Parathyroid adenoma (tissue), 2 donors: Measurements from ENCODE around the gene ZC3H7B.

Experiments
- H2AFZ ChIP-seq: fragments of 300-600 bp; sonication (generic); one replicate; pipeline ENCODE4 v1.7.0; 2017; ENCODE audit warnings: antibody characterized with exemption, mild to moderate bottlenecking
- H3K27ac ChIP-seq: fragments of 300-600 bp; sonication (generic); one replicate; pipeline ENCODE4 v1.7.0; 2017
- H3K27me3 ChIP-seq: fragments of 300-600 bp; sonication (generic); one replicate; pipeline ENCODE4 v1.7.0; 2017; ENCODE audit warnings: low read length; ENCODE audit not compliant: control insufficient read depth, insufficient read depth
- H3K36me3 ChIP-seq: fragments of 300-600 bp; sonication (generic); one replicate; pipeline ENCODE4 v1.7.0; 2017; ENCODE audit warnings: low read length; ENCODE audit not compliant: control insufficient read depth, insufficient read depth
- H3K4me1 ChIP-seq: fragments of 300-600 bp; sonication (generic); one replicate; pipeline ENCODE4 v1.7.0; 2017; ENCODE audit warnings: control low read depth
- H3K4me2 ChIP-seq: fragments of 300-600 bp; sonication (generic); one replicate; pipeline ENCODE4 v1.7.0; 2017; ENCODE audit warnings: low read length
- H3K4me3 ChIP-seq: fragments of 300-600 bp; sonication (generic); one replicate; pipeline ENCODE4 v1.7.0; 2017; ENCODE audit warnings: low read depth, low read length
- H3K79me2 ChIP-seq: fragments of 300-600 bp; sonication (generic); one replicate; pipeline ENCODE4 v1.7.0; 2017; ENCODE audit warnings: control low read depth
- H3K9ac ChIP-seq: fragments of 300-600 bp; sonication (generic); one replicate; pipeline ENCODE4 v1.7.0; 2017; ENCODE audit warnings: mild to moderate bottlenecking
- H3K9me3 ChIP-seq: fragments of 300-600 bp; sonication (generic); one replicate; pipeline ENCODE4 v1.7.0; 2017; ENCODE audit warnings: low read length; ENCODE audit not compliant: control insufficient read depth
- CTCF ChIP-seq: fragments of 300-600 bp; sonication (generic); IDR thresholded peaks from one replicate; pipeline ENCODE4 v1.7.0; 2017; ENCODE audit warnings: antibody characterized with exemption, mild to moderate bottlenecking
- donor health status: primary hyperparathyroidism.

Gene ZC3H7B

GRCh38 chr22:41394012-41394356 is 92.7 kb downstream of the ZC3H7B start:
- H2AFZ ChIP-seq: no peak overlapping the region
- H3K79me2 ChIP-seq: no peaks in the 10 kb centered on the region
- H3K27me3 ChIP-seq: no peaks in the 10 kb centered on the region
- no peak overlapping the region for H3K9ac ChIP-seq
- no peaks in the 10 kb centered on the region for H3K4me1 ChIP-seq
- no peak overlapping the region for H3K27ac ChIP-seq
- no peak overlapping the region for H3K4me3 ChIP-seq
- no peaks in the 10 kb centered on the region for H3K36me3 ChIP-seq
- no peak overlapping the region for H3K4me2 ChIP-seq
- TF ChIP-seq CTCF: no peak
- no peaks in the 10 kb centered on the region for H3K9me3 ChIP-seq

- H3K36me3 ChIP-seq: no peaks in the 10 kb centered on the region
- no peak overlapping the region for H2AFZ ChIP-seq
- H3K27ac ChIP-seq: no peak overlapping the region
- H3K4me1 ChIP-seq: no peaks in the 10 kb centered on the region
- no peaks in the 10 kb centered on the region for H3K27me3 ChIP-seq
- H3K9ac ChIP-seq: no peak overlapping the region
- no peak for TF ChIP-seq CTCF
- no peaks in the 10 kb centered on the region for H3K9me3 ChIP-seq
- no peaks in the 10 kb centered on the region for H3K79me2 ChIP-seq
- H3K4me2 ChIP-seq: no peak overlapping the region
- no peak overlapping the region for H3K4me3 ChIP-seq
Observed at GRCh38 chr22:41395531-41396240, 94.4 kb downstream of the ZC3H7B start.

- no peak overlapping the region for H3K27ac ChIP-seq
- no peak overlapping the region for H3K4me3 ChIP-seq
- H3K36me3 ChIP-seq: no peaks in the 10 kb centered on the region
- no peak overlapping the region for H3K4me2 ChIP-seq
- no peaks in the 10 kb centered on the region for H3K79me2 ChIP-seq
- no peak overlapping the region for H3K9ac ChIP-seq
- no peak overlapping the region for H2AFZ ChIP-seq
- no peak for TF ChIP-seq CTCF
- peaks cover under 1% of the 10 kb centered on the region for H3K4me1 ChIP-seq
- no peaks in the 10 kb centered on the region for H3K27me3 ChIP-seq
- no peaks in the 10 kb centered on the region for H3K9me3 ChIP-seq
Observed at GRCh38 chr22:41397143-41397811, 96.0 kb downstream of the ZC3H7B start.

- Histone ChIP-seq H3K9ac (no peak overlapping the region), H2AFZ (no peak overlapping the region), H3K4me2 (no peak overlapping the region), H3K4me3 (no peak overlapping the region), H3K27ac (no peak overlapping the region), H3K9me3 (no peaks in the 10 kb centered on the region), H3K36me3 (no peaks in the 10 kb centered on the region), H3K4me1 (peaks cover 7% of the 10 kb centered on the region), H3K27me3 (no peaks in the 10 kb centered on the region), H3K79me2 (no peaks in the 10 kb centered on the region)
- no peak for TF ChIP-seq CTCF
Observed at GRCh38 chr22:41398921-41399320, 97.6 kb downstream of the ZC3H7B start.
